HG03139 (cell line): ENCODE data around the gene HUWE1.
"Not testable (repeated sequence)": the region's sequence is repeated elsewhere in the genome, so short reads cannot be mapped to it uniquely, and the experiment has no call there.

Source experiments
- ATAC-seq: cut with Tn5 transposase; IDR thresholded peaks from one replicate; pipeline ENCODE4 v1.9.1; 2021; ENCODE audit not compliant: unreplicated experiment

HUWE1 gene

DNA sequence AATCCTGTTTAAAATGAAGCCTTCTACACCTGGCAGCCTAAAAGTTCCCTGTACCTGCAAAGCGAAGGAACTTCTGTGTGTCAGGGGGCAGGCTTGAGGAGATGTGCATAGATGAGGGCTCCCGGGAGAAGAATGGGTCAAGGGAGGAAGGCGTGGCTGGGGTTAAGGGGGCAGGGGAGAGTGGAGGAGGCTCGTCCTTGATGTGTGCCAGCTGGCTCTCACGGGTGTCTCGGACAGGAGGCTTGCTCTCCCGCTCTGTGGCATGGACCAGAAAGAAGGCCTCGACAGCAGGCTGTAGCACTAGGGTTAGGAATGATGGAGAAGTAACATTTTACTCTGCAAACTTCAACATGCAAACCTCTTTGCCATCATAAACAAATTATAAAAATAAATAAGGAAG, 147.7 kb downstream of the HUWE1 start:
- no peak for ATAC-seq

DNA sequence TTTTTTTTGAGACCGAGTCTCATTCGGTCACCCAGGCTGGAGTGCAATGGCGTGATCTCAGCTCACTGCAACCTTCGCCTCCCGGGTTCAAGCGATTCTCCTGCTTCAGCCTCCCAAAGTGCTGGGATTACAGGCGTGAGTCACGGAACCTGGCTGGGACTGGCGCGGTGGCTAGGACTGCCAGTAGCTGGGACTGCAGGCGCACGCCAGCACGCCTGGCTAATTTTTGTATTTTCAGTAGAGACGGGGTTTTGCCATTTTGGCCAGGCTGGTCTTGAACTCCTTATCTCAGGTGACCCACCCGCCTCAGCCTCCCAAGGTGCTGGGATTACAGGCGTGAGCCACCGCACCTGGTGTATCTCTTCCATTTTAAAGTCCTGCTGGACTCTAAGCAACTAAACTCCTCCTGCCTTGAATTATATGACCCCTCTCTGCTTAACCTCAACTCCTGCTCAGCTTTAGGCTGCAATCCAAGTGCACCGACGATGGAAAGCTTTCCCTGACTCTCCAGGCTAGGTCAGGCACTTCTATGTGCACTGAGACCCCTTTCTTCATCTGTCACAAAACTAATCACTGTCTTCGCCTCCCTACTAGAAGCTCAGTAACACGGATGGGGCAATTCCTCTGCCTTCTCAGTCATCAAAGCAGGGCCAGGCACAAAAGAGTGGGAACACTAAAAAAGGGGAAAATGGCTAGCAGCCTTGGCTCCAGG, 155.1 kb downstream of the HUWE1 start:
- ATAC-seq: not testable (repeated sequence)

DNA sequence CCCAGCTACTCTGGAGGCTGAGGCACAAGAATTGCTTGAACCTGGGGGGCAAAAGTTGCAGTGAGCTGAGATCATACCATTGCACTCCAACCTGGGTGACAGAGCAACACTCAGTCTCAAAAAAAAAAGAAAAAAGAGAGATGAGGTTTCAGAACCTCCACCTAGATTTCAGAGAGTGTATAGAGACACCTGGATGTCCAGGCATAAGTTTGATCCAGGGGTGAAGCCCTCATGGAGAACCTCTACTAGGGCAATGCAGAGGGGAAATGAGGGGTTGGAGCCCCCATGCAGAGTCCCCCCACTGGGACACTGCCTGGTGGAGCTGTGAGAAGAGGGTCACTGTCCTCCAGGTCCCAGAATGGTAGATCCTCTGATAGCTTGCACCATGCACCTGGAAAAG, 159.5 kb downstream of the HUWE1 start:
- no peak for ATAC-seq

DNA sequence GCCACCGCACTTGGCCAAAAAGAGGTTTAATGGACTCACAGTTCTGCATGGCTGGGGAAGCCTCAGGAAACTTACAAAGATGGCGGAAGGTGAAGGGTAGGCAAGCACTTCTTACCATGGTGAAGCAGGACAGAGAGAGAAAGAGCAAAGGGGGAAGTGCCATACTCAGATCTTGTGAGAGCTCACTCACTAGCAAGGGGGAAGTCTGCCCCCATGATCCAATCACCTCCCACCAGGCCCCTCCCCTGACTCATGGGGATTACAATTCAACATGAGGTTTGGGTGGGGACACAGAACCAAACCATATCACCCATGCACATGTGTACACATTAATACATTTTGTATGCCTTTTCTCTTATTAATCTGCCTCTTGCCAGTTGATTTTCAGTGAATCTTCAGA, 175.2 kb downstream of the HUWE1 start:
- ATAC-seq: no peak

DNA sequence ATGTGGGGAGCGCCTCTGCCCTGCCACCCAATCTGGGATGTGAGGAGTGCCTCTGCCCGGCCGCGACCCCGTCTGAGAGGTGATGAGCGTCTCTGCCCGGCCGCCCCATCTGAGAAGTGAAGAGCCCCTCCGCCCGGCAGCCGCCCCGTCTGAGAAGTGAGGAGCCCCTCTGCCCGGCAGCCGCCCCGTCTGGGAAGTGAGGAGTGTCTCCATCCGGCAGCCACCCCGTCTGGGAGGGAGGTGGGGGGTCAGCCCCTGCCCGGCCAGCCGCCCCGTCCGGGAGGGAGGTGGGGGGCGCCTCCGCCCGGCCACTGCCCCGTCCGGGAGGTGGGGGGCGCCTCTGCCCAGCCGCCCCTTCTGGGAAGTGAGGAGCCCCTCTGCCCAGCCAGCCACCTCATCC, 182.5 kb downstream of the HUWE1 start:
- ATAC-seq: not testable (repeated sequence)

- ATAC-seq: no peak
Measured at GRCh38 chrX:53494436-53494835, 192.1 kb downstream of the HUWE1 start.

DNA sequence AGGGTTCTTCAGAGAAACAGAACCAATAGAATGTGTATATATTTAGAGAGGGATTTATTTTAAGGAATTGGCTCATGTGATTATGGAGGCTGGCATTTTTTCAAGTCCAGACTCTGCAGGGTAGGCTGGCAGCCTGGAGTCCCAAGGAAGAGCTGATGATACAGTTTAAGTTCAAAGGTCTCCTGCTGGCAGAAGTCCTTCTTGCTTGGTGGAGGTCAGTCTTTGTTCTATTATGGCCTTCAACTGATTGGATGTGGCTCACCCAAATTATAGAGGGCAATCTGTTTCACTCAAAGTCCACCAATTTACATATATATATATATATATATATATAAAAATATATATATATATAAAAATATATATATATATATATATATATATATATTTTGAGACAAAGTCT, 200.2 kb downstream of the HUWE1 start:
- no peak for ATAC-seq

DNA sequence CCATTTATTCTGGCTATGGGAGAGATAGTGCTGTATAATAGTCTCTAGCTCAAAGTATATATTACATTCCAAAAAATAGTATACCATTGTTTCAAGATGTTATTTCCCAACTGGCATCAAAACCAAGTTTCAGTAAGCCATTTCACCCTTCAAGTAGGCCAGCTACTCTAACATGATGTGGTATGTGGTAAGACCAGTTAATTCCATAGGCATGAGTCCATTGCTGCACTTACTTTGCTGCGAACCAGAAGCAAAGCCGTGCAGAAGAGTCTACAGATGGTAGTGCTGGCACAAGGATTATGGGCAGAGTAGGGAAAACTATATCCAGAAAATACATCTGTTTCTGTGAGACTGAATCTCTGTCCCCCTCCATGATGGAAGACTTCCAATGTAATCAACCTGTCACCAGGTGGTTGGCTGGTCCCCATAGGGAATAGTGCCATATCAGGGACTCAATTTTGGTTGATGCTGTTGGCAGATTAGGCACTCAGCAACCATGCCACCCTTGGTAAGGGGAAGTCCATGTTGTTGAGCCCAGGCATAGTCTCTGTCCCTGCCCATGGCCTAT, 202.6 kb downstream of the HUWE1 start:
- no peak for ATAC-seq

GRCh38 chrX:53483416-53483815, 203.1 kb downstream of the HUWE1 start:
- ATAC-seq: no peak
